DOHH2 (cell line): ENCODE results near the gene GCNT2.

Experiments
- EZH2phosphoT487 ChIP-seq: fragments of 200-600 bp; sonication (generic); IDR thresholded peaks from 2 replicates; pipeline ENCODE4 v1.6.1; 2017; ENCODE audit warnings: borderline replicate concordance, mild to moderate bottlenecking, antibody characterized with exemption, low read length, moderate library complexity, mixed read lengths
- TF ChIP-seq, protein P1 (sequence below): fragments of 200-600 bp; sonication (generic); IDR thresholded peaks from one replicate; pipeline ENCODE4 v1.5.1; 2014; ENCODE audit warnings: antibody characterized with exemption, mild to moderate bottlenecking, low read depth, low read length; ENCODE audit not compliant: poor library complexity, severe bottlenecking

DNA sequence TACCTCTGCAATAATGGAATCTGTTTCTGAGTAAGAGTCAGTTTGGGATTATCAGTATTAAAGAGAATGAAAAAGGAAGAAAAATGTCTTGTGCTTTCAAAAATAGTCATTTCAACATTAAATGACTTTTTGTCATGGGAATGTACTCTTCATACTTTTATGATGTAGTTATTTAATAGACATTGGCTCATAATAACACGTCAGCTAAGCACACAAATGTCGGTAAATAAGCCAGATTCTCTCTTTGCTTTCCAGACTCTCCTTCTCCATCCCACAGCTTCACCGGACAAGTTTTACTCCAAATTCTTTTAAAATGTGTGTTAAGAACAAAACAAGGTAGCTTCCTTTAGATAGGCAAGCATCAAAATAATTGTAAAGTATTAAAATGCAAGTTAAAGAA lies 97.3 kb downstream of the GCNT2 start:
- TF ChIP-seq, protein P1, sequence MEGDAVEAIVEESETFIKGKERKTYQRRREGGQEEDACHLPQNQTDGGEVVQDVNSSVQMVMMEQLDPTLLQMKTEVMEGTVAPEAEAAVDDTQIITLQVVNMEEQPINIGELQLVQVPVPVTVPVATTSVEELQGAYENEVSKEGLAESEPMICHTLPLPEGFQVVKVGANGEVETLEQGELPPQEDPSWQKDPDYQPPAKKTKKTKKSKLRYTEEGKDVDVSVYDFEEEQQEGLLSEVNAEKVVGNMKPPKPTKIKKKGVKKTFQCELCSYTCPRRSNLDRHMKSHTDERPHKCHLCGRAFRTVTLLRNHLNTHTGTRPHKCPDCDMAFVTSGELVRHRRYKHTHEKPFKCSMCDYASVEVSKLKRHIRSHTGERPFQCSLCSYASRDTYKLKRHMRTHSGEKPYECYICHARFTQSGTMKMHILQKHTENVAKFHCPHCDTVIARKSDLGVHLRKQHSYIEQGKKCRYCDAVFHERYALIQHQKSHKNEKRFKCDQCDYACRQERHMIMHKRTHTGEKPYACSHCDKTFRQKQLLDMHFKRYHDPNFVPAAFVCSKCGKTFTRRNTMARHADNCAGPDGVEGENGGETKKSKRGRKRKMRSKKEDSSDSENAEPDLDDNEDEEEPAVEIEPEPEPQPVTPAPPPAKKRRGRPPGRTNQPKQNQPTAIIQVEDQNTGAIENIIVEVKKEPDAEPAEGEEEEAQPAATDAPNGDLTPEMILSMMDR = no peak
- TF ChIP-seq EZH2phosphoT487 = no peak
